Measurements from ENCODE around the gene PRR32.

PRR32 gene

GRCh38 chrX:126819429-126819828 is at the start of gene PRR32:
Gene PRR32 (plus strand): TSS chrX:126819729. CDS start chrX:126819844, 115 bp downstream.
- Histone ChIP-seq H3K9me3 (ENCODE audit: control insufficient read depth, insufficient read depth, low read depth, low read length) (no peaks in the 10 kb centered on the region), H3K36me3 (ENCODE audit: control insufficient read depth in 2 of 2, insufficient read depth in 1 of 2, low read length in 2 of 2) (no peaks in the 10 kb centered on the region), H3K4me1 (ENCODE audit: control insufficient read depth, insufficient read depth, low read length) (no peaks in the 10 kb centered on the region), H3K27ac (ENCODE audit: extremely low read depth, low read depth, low read length) (no peak within 1 kb of the TSS), H3K4me3 (ENCODE audit: low read depth, low read length) (no peak within 1 kb of the TSS)
- POLR2A ChIA-PET: no interaction called here
- no peak for TF ChIP-seq ZNF140 (tag by site-specific recombination; IDR thresholded peaks at IDR 0.05)
- no peak for TF ChIP-seq ZNF561 (tag by site-specific recombination; IDR thresholded peaks at IDR 0.05; ENCODE audit: borderline replicate concordance)
- TF ChIP-seq BCL11A (tag by site-specific recombination; IDR thresholded peaks at IDR 0.05; ENCODE audit: low read depth): no peak
- no peak for TF ChIP-seq ZIC2 (tag by site-specific recombination; IDR thresholded peaks at IDR 0.05)
- TF ChIP-seq ZBTB10 (tag by site-specific recombination; IDR thresholded peaks at IDR 0.05): no peak
- no peak for TF ChIP-seq ZNF596 (tag by site-specific recombination; IDR thresholded peaks at IDR 0.05)
- no peak for TF ChIP-seq KLF8 (tag by site-specific recombination; IDR thresholded peaks at IDR 0.05)
- no peak for TF ChIP-seq ZNF184 (tag by site-specific recombination; IDR thresholded peaks at IDR 0.05)
- no peak for TF ChIP-seq ZNF148 (tag by site-specific recombination; IDR thresholded peaks at IDR 0.05; ENCODE audit: borderline replicate concordance)
- TF ChIP-seq ZNF10 (tag by site-specific recombination; IDR thresholded peaks at IDR 0.05): no peak
- no peak for TF ChIP-seq ZNF707 (tag by site-specific recombination; IDR thresholded peaks at IDR 0.05)
- TF ChIP-seq FEZF1 (tag by site-specific recombination; IDR thresholded peaks at IDR 0.05): no peak
- no peak for TF ChIP-seq SP2 (tag by site-specific recombination; IDR thresholded peaks at IDR 0.05)
- CTCF ChIA-PET: no interaction called here

- no peaks in the 10 kb centered on the region for H3K36me3 ChIP-seq (ENCODE audit: control insufficient read depth in 2 of 2, insufficient read depth in 1 of 2, low read length in 2 of 2)
- ChIA-PET POLR2A (no interaction called here), CTCF (interaction anchor here (0.5 to 1.7 kb wide), 9 partner anchors 13 to 1483 kb away, joined by 3 to 6 read pairs (median 3); no protein-coding TSS in a partner anchor)
- H3K4me3 ChIP-seq (ENCODE audit: low read depth, low read length): no peak overlapping the region
- no peak overlapping the region for H3K27ac ChIP-seq (ENCODE audit: extremely low read depth, low read depth, low read length)
- H3K9me3 ChIP-seq (ENCODE audit: control insufficient read depth, insufficient read depth, low read depth, low read length): no peaks in the 10 kb centered on the region
- TF ChIP-seq ZNF639 (tag by site-specific recombination; IDR thresholded peaks at IDR 0.05) (no peak), ZNF654 (tag by site-specific recombination; IDR thresholded peaks at IDR 0.05; ENCODE audit: low read depth) (peak; percentile 52)
- H3K4me1 ChIP-seq (ENCODE audit: control insufficient read depth, insufficient read depth, low read length): no peaks in the 10 kb centered on the region
These were observed 49.4 kb upstream of the PRR32 start for GRCh38 chrX:126770179-126770578.

- CTCF ChIA-PET: no interaction called here
- Histone ChIP-seq H3K4me1 (ENCODE audit: control insufficient read depth, insufficient read depth, low read length) (no peaks in the 10 kb centered on the region), H3K4me3 (ENCODE audit: low read depth, low read length) (no peak overlapping the region), H3K36me3 (ENCODE audit: control insufficient read depth in 2 of 2, insufficient read depth in 1 of 2, low read length in 2 of 2) (no peaks in the 10 kb centered on the region), H3K9me3 (ENCODE audit: control insufficient read depth, insufficient read depth, low read depth, low read length) (no peaks in the 10 kb centered on the region), H3K27ac (ENCODE audit: extremely low read depth, low read depth, low read length) (no peak overlapping the region)
- POLR2A ChIA-PET: no interaction called here
- TF ChIP-seq ZNF518A (tag by site-specific recombination; conservative IDR thresholded peaks at IDR 0.05; ENCODE audit: low read depth): no peak
- TF ChIP-seq ZBTB26 (tag by site-specific recombination; optimal IDR thresholded peaks at IDR 0.05): no peak
- no peak for TF ChIP-seq ZNF580 (tag by site-specific recombination; IDR thresholded peaks at IDR 0.05)
These were observed 34.0 kb upstream of the PRR32 start for GRCh38 chrX:126785539-126785938.
